ENCODE measurements around the gene JAM3. TPM values are rescaled to one million over a fixed set of nuclear protein-coding genes. Genes with fewer than 3 reads are reported as not detected.
A peak's percentile ranks its signal among the peaks of the same experiment; 100 is the strongest.

JAM3 gene
- total and polyA plus RNA-seq, 2 of the 8 experiments (the other 6 are each of a cell fraction or from before 2014, with no cell fraction given): 19.6 to 42.8 TPM

DNA sequence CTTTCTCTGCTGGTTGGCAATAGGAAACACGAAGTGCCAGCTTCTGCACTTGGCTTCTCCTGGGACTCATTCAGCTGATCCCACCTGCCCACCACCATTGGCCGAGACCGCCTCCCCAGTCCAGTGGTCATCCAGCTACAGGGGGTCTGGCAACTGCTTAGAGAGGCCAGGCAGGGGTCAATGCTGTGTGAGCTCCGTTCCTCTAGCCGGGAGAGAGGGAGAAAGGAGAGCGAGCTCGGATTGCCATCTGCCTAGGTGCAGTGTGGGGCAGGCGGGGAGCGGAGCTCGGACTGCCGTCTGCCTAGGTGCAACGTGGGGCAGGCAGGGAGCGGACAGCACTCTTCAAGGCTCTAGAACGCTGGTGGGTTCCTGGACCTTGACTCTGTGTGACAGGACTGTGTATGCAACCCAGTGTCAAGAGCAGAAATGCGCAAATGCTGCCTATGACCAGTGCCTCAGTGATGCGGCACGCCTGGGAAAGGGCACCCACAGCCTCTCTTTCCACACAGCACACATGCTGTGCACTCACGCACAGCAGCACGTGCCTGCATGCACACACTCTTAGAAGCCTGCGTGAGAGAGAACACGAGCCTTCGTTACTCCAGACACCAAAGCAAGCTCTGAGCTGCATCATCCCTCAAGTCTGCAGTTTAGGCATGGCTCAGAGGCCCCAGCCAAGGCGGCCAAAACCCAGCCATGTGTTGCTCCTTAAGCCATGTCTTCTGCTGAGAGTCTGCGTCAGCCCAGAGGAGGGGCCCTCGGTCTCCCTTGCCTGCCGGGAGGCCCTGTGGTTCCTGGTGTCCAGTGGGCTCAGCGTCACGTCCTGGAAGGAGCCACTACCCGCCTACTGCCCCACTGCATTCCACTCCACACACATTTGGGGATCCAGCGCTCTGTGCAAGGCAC, 26.8 kb upstream of the JAM3 start:
- Histone ChIP-seq H2AFZ (ENCODE audit: low read length) (no peak overlapping the region), H3K79me1 (ENCODE audit: low read depth, low read length) (no peaks in the 10 kb centered on the region), H3K14ac (ENCODE audit: insufficient read length) (no peak overlapping the region), H3K4ac (replicated peaks; ENCODE audit: insufficient read length, low read depth, low read length) (no peak overlapping the region), H3K79me2 (ENCODE audit: control insufficient read depth in 1 of 2, insufficient read depth in 2 of 2, low read length in 2 of 2) (no peaks in the 10 kb centered on the region), H4K5ac (ENCODE audit: insufficient read length, low read depth, low read length) (no peak overlapping the region), H2BK120ac (replicated peaks; ENCODE audit: low read depth, low read length) (no peak overlapping the region), H2BK20ac (ENCODE audit: low read length) (0 out of 2 replicates have a peak overlapping the region, but pooled peaks have one; percentile 18), H3K36me3 (ENCODE audit: control insufficient read depth in 2 of 4, insufficient read depth in 4 of 4, low read length in 3 of 4) (no peaks in the 10 kb centered on the region), H4K20me1 (replicated peaks in 1 of 2; ENCODE audit: control insufficient read depth in 1 of 2, insufficient read depth in 2 of 2, low read length in 2 of 2) (no peaks in the 10 kb centered on the region), H2BK15ac (ENCODE audit: low read length) (0 out of 2 replicates have a peak overlapping the region, but pooled peaks have one; percentile 40), H3K27ac (ENCODE audit: low read depth, low read length) (no peak overlapping the region), H4K91ac (replicated peaks; ENCODE audit: insufficient read length, low read length) (no peak overlapping the region), H3K18ac (ENCODE audit: extremely low read depth, low read length) (no peak overlapping the region), H2BK12ac (ENCODE audit: low read depth, low read length) (no peak overlapping the region), H2BK5ac (ENCODE audit: low read depth, low read length) (no peak overlapping the region; the same call in 1 of the 2 replicates), H3K4me3 (ENCODE audit: extremely low read depth in 1 of 4, insufficient read depth in 2 of 4, low read depth in 3 of 4, low read length in 4 of 4) (no peak overlapping the region), H3K56ac (replicated peaks; ENCODE audit: insufficient read length, low read depth, low read length) (no peak overlapping the region), H4K8ac (ENCODE audit: extremely low read depth, insufficient read depth, low read length) (no peak overlapping the region), H3K9ac (replicated peaks in 1 of 4; ENCODE audit: extremely low read depth in 1 of 4, low read depth in 3 of 4, low read length in 3 of 4) (no peak overlapping the region), H3K9me3 (ENCODE audit: insufficient read depth in 2 of 2, low read depth in 1 of 2, low read length in 1 of 2) (no peaks in the 10 kb centered on the region), H3K23ac (ENCODE audit: insufficient read length) (no peak overlapping the region), H3K27me3 (replicated peaks in 1 of 4; ENCODE audit: control insufficient read depth in 3 of 4, extremely low read depth in 1 of 4, insufficient read depth in 3 of 4, low read length in 3 of 4) (no peaks in the 10 kb centered on the region; a peak in 2 of 7 replicates), H3K4me2 (ENCODE audit: insufficient read depth in 1 of 2, low read depth in 2 of 2, low read length in 2 of 2) (no peak overlapping the region), H3K4me1 (replicated peaks in 1 of 4; ENCODE audit: control insufficient read depth in 3 of 4, insufficient read depth in 4 of 4, low read length in 3 of 4) (peaks cover 3 to 13% (median 8%) of the 10 kb centered on the region in 4 experiments), H3K23me2 (ENCODE audit: low read depth, low read length) (no peaks in the 10 kb centered on the region; the same call in 1 of the 2 replicates), H2AK5ac (ENCODE audit: low read depth, low read length) (no peak overlapping the region)
- ChIA-PET CTCF (ENCODE audit: partially characterized antibody) (interaction anchor here (0.9 to 13.6 kb wide), 9 partner anchors 6 to 114 kb away, joined by 3 to 178 read pairs (median 15); no protein-coding TSS in a partner anchor), POLR2A (ENCODE audit: partially characterized antibody) (interaction anchor here (0.7 kb wide), 1 partner anchor 15 kb away, joined by 3 read pairs; no protein-coding TSS in a partner anchor)
- 87% methylated on average over 28 of the region's 30 CpGs; no CpG with 5 or more reads in 1 of the 2 experiments for WGBS, 2 experiments (ENCODE audit: extremely low coverage in 1 of 2, insufficient coverage in 1 of 2, insufficient read length in 1 of 2, insufficient replicate concordance in 2 of 2, low coverage in 1 of 2, low lambda C conversion rate in 2 of 2, missing lambda C conversion rate in 1 of 2)
- no peak for DNase-seq (ENCODE audit: low read depth in 1 of 2, low spot score in 2 of 2)
- FAIRE-seq: no peak
- TF ChIP-seq SP4 (IDR thresholded peaks at IDR 0.05; ENCODE audit: low read length): no peak
- TF ChIP-seq SAP30 (IDR thresholded peaks at IDR 0.05; ENCODE audit: insufficient read depth, insufficient replicate concordance, low read length): no peak

Data from H1 (cell line).